ENCODE data around the gene ADAP1. TPM values are rescaled to one million over a fixed set of nuclear protein-coding genes. Genes with fewer than 3 reads are reported as not detected.

The ADAP1 gene
- polyA plus RNA-seq, 1 experiment = 0.87 TPM

- Histone ChIP-seq H3K4me3 (ENCODE audit: low read depth, low read length) (no peak overlapping the region), H3K27me3 (ENCODE audit: control insufficient read depth, insufficient read depth, low read length) (peaks cover 8% of the 10 kb centered on the region), H3K27ac (ENCODE audit: low read depth, low read length) (no peak overlapping the region), H3K9me3 (ENCODE audit: control insufficient read depth, insufficient read depth, low read length) (no peaks in the 10 kb centered on the region; the same call in 1 of the 2 replicates)
- POLR2A ChIA-PET = no interaction called here
- CTCF ChIA-PET = no interaction called here
- DNase-seq (ENCODE audit: low read depth, low spot score) = no peak
- no peak for TF ChIP-seq CTCF (IDR thresholded peaks at IDR 0.05; ENCODE audit: low read depth, low read length)
These were observed 29.2 kb upstream of the ADAP1 start for GRCh38 chr7:983616-984071.

GRCh38 chr7:983004-983615 lies 28.6 kb upstream of the ADAP1 start, which contains the start of gene CYP2W1:
TSS of gene CYP2W1 (plus strand) at chr7:983181. CDS start at chr7:983212, 31 bp downstream.
- TF ChIP-seq CTCF (IDR thresholded peaks at IDR 0.05; ENCODE audit: low read depth, low read length) = no peak
- Histone ChIP-seq H3K9me3 (ENCODE audit: control insufficient read depth, insufficient read depth, low read length) (no peaks in the 10 kb centered on the region; the same call in 1 of the 2 replicates), H3K4me3 (ENCODE audit: low read depth, low read length) (no peak within 1 kb of the TSS), H3K27ac (ENCODE audit: low read depth, low read length) (no peak within 1 kb of the TSS), H3K27me3 (ENCODE audit: control insufficient read depth, insufficient read depth, low read length) (peaks cover 8% of the 10 kb centered on the region)
- CTCF ChIA-PET = interaction anchor here (1.2 to 1.6 kb wide), 3 partner anchors 8 to 82 kb away, joined by 4 to 11 read pairs (median 6); no protein-coding TSS in a partner anchor
- POLR2A ChIA-PET = no interaction called here
- no peak for DNase-seq (ENCODE audit: low read depth, low spot score)

GRCh38 chr7:982511-983003 lies 28.1 kb upstream of the ADAP1 start:
- ChIA-PET CTCF (interaction anchor here (1.2 to 1.6 kb wide), 3 partner anchors 8 to 83 kb away, joined by 4 to 11 read pairs (median 6); no protein-coding TSS in a partner anchor), POLR2A (no interaction called here)
- Histone ChIP-seq H3K9me3 (ENCODE audit: control insufficient read depth, insufficient read depth, low read length) (no peaks in the 10 kb centered on the region; the same call in 1 of the 2 replicates), H3K27ac (ENCODE audit: low read depth, low read length) (no peak overlapping the region), H3K4me3 (ENCODE audit: low read depth, low read length) (no peak overlapping the region), H3K27me3 (ENCODE audit: control insufficient read depth, insufficient read depth, low read length) (peaks cover 8% of the 10 kb centered on the region)
- TF ChIP-seq CTCF (IDR thresholded peaks at IDR 0.05; ENCODE audit: low read depth, low read length) = no peak
- no peak for DNase-seq (ENCODE audit: low read depth, low spot score)

- H3K4me3 ChIP-seq (ENCODE audit: low read depth, low read length) = no peak overlapping the region
- no peak for DNase-seq (ENCODE audit: low read depth, low spot score)
- no peak overlapping the region for H3K27ac ChIP-seq (ENCODE audit: low read depth, low read length)
- ChIA-PET CTCF (interaction anchor here (0.6 to 1.6 kb wide), 4 partner anchors 9 to 431 kb away, joined by 3 to 11 read pairs (median 5); no protein-coding TSS in a partner anchor), POLR2A (no interaction called here)
- TF ChIP-seq CTCF (IDR thresholded peaks at IDR 0.05; ENCODE audit: low read depth, low read length) = no peak
- no peaks in the 10 kb centered on the region; the same call in 1 of the 2 replicates for H3K9me3 ChIP-seq (ENCODE audit: control insufficient read depth, insufficient read depth, low read length)
- peaks cover 8% of the 10 kb centered on the region for H3K27me3 ChIP-seq (ENCODE audit: control insufficient read depth, insufficient read depth, low read length)
These were observed 27.5 kb upstream of the ADAP1 start for GRCh38 chr7:981793-982510.

Data from AG04450 (cell line).